PC-3 (cell line): ENCODE results near the gene TRIP11.

Source experiments
- CTCF ChIP-seq: fragments of 300-600 bp; sonication (generic); conservative IDR thresholded peaks from 2 replicates; pipeline ENCODE4 v1.5.1; 2017; ENCODE audit warnings: antibody characterized with exemption, low read depth, mild to moderate bottlenecking, low read length
- EZH2 ChIP-seq: fragments of 300-600 bp; sonication (generic); IDR thresholded peaks from one replicate; pipeline ENCODE4 v1.6.1; 2017; ENCODE audit warnings: antibody characterized with exemption, mild to moderate bottlenecking, low read length; ENCODE audit not compliant: unreplicated experiment

DNA sequence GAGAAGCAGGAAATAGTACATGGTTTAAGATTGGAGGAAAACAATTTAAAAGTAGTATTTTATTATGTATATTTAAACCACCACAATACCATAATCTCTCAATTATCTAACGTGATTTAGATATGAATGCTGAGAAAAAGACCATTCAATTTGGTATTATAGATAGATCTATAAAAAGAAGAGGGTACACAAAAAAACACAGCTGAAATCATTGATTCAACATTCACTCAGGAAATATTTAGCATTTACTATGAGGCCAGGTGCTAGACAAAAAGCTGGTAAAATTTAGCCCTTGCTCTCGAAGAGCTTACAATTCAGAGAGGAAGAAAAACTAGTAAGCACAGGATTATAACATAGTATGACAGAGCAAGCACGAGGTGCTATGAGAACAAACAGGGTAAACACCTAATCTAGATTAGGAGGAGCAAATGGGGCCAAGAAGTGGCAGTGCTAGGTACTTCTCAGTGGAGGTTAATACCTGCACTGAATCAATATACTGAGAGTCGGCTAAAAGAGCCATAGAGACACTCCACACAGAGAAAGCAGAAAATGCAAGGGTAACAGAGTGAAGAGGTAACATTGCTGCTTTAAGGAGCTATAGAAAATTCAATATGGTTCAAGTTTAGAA, 27.6 kb downstream of the TRIP11 start:
- TF ChIP-seq CTCF: no peak
- no peak for TF ChIP-seq EZH2
